HepG2 (cell line): Measurements from ENCODE around the gene TXNRD2. TPM values are rescaled to one million over a fixed set of nuclear protein-coding genes. Genes with fewer than 3 reads are reported as not detected.

Experiments used
- ATAC-seq: fragments of 200-7000 bp; cut with Tn5 transposase; 3 replicates; pipeline ENCODE4 v1.9.1; 2020; ENCODE audit warnings: mild to moderate bottlenecking, moderate library complexity
- BruUV-seq: library from RNA; stranded (reverse); fragments of 400-500 nt; replicated peaks from 2 replicates; lab custom pipeline; 2021; lab: Mats Ljungman, UMichigan
- CTCF ChIA-PET: fragments of 300-600 bp; formaldehyde crosslinking; extraction: SDS; loops from one replicate; lab custom pipeline; 2021; ENCODE audit warnings: low total read pairs, inconsistent platforms, low intra/inter-chr PET ratio; lab: Yijun Ruan, JAX
- POLR2A ChIA-PET: fragments of 350-600 bp; sonication (Branson Sonifier 250); formaldehyde crosslinking; loops from one replicate; lab custom pipeline; 2020; ENCODE audit warnings: antibody characterized with exemption, inconsistent platforms; lab: Yijun Ruan, JAX
- DNase-seq: peaks from one replicate; pipeline ENCODE4 v3.0.0-alpha.2; 2015; ENCODE audit warnings: low spot score
- FAIRE-seq: peaks from 3 replicates; lab custom pipeline; 2011; peaks lifted over from hg19 to GRCh38; lab: Jason Lieb, UNC
- H2AFZ ChIP-seq: one replicate; pipeline ENCODE4 v1.6.1; 2011; ENCODE audit warnings: low read length, inconsistent platforms
- H3K27ac ChIP-seq: fragments of 300-600 bp; 3 replicates; pipeline ENCODE4 v1.8.0; 2011; ENCODE audit warnings: mixed run types, mild to moderate bottlenecking, mixed read lengths, low read length, inconsistent platforms; ENCODE audit not compliant: insufficient read depth; ENCODE audit errors: extremely low read length
- H3K27me3 ChIP-seq, 2 experiments: fragments of 200-600 bp in 1 of 2; 2 replicates in 1 of 2; 3 replicates in 1 of 2; pipeline versions ENCODE4 v1.6.0 to v1.8.0; 2011; ENCODE audit warnings: low read length in 2 of 2, mild to moderate bottlenecking in 2 of 2, moderate library complexity in 2 of 2, inconsistent platforms in 1 of 2; ENCODE audit not compliant: insufficient read depth in 2 of 2, control insufficient read depth in 1 of 2
- H3K36me3 ChIP-seq, 2 experiments: fragments of 200-600 bp in 1 of 2; replicated peaks in 1 of 2; 2 replicates in 1 of 2; 3 replicates in 1 of 2; pipeline versions ENCODE4 v1.5.1 to v1.8.0; 2011; ENCODE audit warnings: low read length in 2 of 2, inconsistent platforms in 1 of 2; ENCODE audit not compliant: insufficient read depth in 2 of 2, control insufficient read depth in 1 of 2
- H3K4me1 ChIP-seq: 2 replicates; pipeline ENCODE4 v1.5.1; 2012; ENCODE audit warnings: low read length, inconsistent platforms; ENCODE audit not compliant: insufficient read depth
- H3K4me2 ChIP-seq: 2 replicates; pipeline ENCODE4 v1.6.0; 2011; ENCODE audit warnings: low read depth, low read length, inconsistent platforms
- H3K4me3 ChIP-seq, 3 experiments: fragments of 200-600 bp in 1 of 3; sonication (generic), shearing (Covaris generic) in 1 of 3; replicated peaks in 1 of 3; 2 replicates each; pipeline ENCODE4 v1.5.1; 2011 to 2016; ENCODE audit warnings: low read length in 3 of 3, inconsistent platforms in 2 of 3, low read depth in 2 of 3, mild to moderate bottlenecking in 2 of 3, control low read depth in 1 of 3, mixed read lengths in 1 of 3; ENCODE audit not compliant: insufficient read depth in 1 of 3
- H3K79me2 ChIP-seq: one replicate; pipeline ENCODE4 v1.6.1; 2011; ENCODE audit warnings: low read length, inconsistent platforms; ENCODE audit not compliant: insufficient read depth
- H3K9ac ChIP-seq: 2 replicates; pipeline ENCODE4 v1.6.0; 2011; ENCODE audit warnings: mild to moderate bottlenecking, low read depth, low read length, inconsistent platforms; ENCODE audit not compliant: insufficient read depth
- H3K9me3 ChIP-seq: 2 replicates; pipeline ENCODE4 v1.5.1; 2012; ENCODE audit warnings: mild to moderate bottlenecking, low read length
- H4K20me1 ChIP-seq: 2 replicates; pipeline ENCODE4 v1.6.0; 2011; ENCODE audit warnings: inconsistent platforms, mild to moderate bottlenecking, low read length, moderate library complexity; ENCODE audit not compliant: insufficient read depth
- CBX1 ChIP-seq: IDR thresholded peaks from one replicate; pipeline ENCODE4 v1.6.1; 2016; ENCODE audit warnings: antibody characterized with exemption, low read depth
- MLLT10 ChIP-seq: sonication (generic); formaldehyde crosslinking; IDR thresholded peaks from 2 replicates; pipeline ENCODE4 v1.4.0; 2020; ENCODE audit warnings: missing genetic modification reagents
- NAIF1 ChIP-seq: sonication (generic); formaldehyde crosslinking; IDR thresholded peaks from 2 replicates; pipeline ENCODE4 v1.5.0; 2020; ENCODE audit warnings: mild to moderate bottlenecking, missing genetic modification reagents, borderline replicate concordance
- RFXANK ChIP-seq: IDR thresholded peaks from 2 replicates; pipeline ENCODE4 v1.6.1; 2016
- SMAD9 ChIP-seq: sonication (generic); formaldehyde crosslinking; IDR thresholded peaks from 2 replicates; pipeline ENCODE4 v1.5.1; 2020; ENCODE audit warnings: mild to moderate bottlenecking, missing genetic modification reagents
- SP2 ChIP-seq: sonication (generic); formaldehyde crosslinking; IDR thresholded peaks from 2 replicates; pipeline ENCODE4 v1.5.1; 2020; ENCODE audit warnings: mild to moderate bottlenecking, missing genetic modification reagents
- ZNF619 ChIP-seq: sonication (generic); formaldehyde crosslinking; IDR thresholded peaks from 2 replicates; pipeline ENCODE4 v1.4.0; 2020; ENCODE audit warnings: mild to moderate bottlenecking, missing genetic modification reagents
- in situ Hi-C: cut with HindIII; loops from 2 replicates; pipeline ENCODE4 v1.10.0; 2017; ENCODE audit warnings: low pct_unique_long_range_greater_than_20kb; ENCODE audit not compliant: extremely low pct_ligation_motif_present
- intact Hi-C: fragments of 100-400 bp; cut with micrococcal nuclease; formaldehyde crosslinking; loops from one replicate; pipeline ENCODE4 v1.10.0; 2022; ENCODE audit not compliant: unreplicated experiment
- polyA plus RNA-seq, 8 experiments: library from polyadenylated mRNA; depleted of rRNA in 3 of 8; stranded (reverse) in 7 of 8; unstranded in 1 of 8; fragments of >200 nt; fragmentation: Illumina TruSeq in 4 of 8; extraction: Trizol in 4 of 8; gene quantifications; 2 replicates each; pipeline versions ENCODE4 v1.2.1 to v1.2.3, GENCODE V29; 2011 to 2016; ENCODE audit warnings: low read depth in 4 of 8, missing spikeins in 1 of 8, mixed read lengths in 1 of 8; ENCODE audit not compliant: insufficient read depth in 1 of 8
- total RNA-seq, 5 experiments: library from RNA; depleted of rRNA; stranded (reverse); fragments of >200 nt; fragmentation: Illumina TruSeq; extraction: Trizol; gene quantifications; 2 replicates each; pipeline ENCODE4 v1.2.3, GENCODE V29; 2016; ENCODE audit warnings: low read depth in 1 of 5
- TF ChIP-seq, protein P1 (sequence below): sonication (generic); formaldehyde crosslinking; IDR thresholded peaks from 2 replicates; pipeline ENCODE4 v1.4.0; 2020; ENCODE audit warnings: missing genetic modification reagents, borderline replicate concordance
- TF ChIP-seq, protein P2 (sequence below), 2 experiments: fragments of 450-650 bp in 1 of 2; sonication (generic) in 1 of 2; formaldehyde crosslinking in 1 of 2; IDR thresholded peaks; 2 replicates each; pipeline versions ENCODE4 v1.6.1 to v1.8.0; 2016 to 2022; ENCODE audit warnings: antibody characterized with exemption in 1 of 2, mild to moderate bottlenecking in 1 of 2, missing genetic modification reagents in 1 of 2
- TF ChIP-seq, protein P3 (sequence below): sonication (generic); IDR thresholded peaks from 2 replicates; pipeline ENCODE4 v1.6.1; 2016; ENCODE audit warnings: low read depth, borderline replicate concordance

Gene TXNRD2
- total and polyA plus RNA-seq, 2 of the 13 experiments (the other 11 are each of a cell fraction or from before 2014, with no cell fraction given), result 17.5 to 18.6 TPM

DNA sequence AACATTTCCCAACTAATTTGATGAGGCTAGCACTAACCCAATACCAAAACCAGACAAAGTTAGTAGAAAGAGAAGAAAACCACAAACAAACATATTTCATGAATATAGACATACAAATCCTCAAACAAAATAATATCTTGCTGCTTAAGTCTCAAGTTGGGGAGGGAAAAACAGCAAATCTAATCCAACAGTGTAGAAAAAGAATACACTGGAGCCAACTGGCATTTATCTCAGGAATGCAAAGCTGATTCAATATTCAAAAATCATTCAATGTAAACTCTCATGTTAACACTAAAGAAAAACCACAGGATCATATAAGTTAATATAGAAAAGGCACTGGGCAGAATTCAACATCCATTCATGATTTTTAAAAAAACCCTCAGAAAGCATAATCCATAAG, 105.1 kb downstream of the TXNRD2 start:
- no peak for TF ChIP-seq MLLT10 (CRISPR knock-in tag)
- no peak for TF ChIP-seq RFXANK (CRISPR knock-in tag)
- TF ChIP-seq, protein P1, sequence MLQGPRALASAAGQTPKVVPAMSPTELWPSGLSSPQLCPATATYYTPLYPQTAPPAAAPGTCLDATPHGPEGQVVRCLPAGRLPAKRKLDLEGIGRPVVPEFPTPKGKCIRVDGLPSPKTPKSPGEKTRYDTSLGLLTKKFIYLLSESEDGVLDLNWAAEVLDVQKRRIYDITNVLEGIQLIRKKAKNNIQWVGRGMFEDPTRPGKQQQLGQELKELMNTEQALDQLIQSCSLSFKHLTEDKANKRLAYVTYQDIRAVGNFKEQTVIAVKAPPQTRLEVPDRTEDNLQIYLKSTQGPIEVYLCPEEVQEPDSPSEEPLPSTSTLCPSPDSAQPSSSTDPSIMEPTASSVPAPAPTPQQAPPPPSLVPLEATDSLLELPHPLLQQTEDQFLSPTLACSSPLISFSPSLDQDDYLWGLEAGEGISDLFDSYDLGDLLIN (CRISPR knock-in tag), result no peak
- TF ChIP-seq, protein P2, sequence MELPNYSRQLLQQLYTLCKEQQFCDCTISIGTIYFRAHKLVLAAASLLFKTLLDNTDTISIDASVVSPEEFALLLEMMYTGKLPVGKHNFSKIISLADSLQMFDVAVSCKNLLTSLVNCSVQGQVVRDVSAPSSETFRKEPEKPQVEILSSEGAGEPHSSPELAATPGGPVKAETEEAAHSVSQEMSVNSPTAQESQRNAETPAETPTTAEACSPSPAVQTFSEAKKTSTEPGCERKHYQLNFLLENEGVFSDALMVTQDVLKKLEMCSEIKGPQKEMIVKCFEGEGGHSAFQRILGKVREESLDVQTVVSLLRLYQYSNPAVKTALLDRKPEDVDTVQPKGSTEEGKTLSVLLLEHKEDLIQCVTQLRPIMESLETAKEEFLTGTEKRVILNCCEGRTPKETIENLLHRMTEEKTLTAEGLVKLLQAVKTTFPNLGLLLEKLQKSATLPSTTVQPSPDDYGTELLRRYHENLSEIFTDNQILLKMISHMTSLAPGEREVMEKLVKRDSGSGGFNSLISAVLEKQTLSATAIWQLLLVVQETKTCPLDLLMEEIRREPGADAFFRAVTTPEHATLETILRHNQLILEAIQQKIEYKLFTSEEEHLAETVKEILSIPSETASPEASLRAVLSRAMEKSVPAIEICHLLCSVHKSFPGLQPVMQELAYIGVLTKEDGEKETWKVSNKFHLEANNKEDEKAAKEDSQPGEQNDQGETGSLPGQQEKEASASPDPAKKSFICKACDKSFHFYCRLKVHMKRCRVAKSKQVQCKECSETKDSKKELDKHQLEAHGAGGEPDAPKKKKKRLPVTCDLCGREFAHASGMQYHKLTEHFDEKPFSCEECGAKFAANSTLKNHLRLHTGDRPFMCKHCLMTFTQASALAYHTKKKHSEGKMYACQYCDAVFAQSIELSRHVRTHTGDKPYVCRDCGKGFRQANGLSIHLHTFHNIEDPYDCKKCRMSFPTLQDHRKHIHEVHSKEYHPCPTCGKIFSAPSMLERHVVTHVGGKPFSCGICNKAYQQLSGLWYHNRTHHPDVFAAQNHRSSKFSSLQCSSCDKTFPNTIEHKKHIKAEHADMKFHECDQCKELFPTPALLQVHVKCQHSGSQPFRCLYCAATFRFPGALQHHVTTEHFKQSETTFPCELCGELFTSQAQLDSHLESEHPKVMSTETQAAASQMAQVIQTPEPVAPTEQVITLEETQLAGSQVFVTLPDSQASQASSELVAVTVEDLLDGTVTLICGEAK (IDR thresholded peaks at IDR 0.05), result no peak
- TF ChIP-seq, protein P2 (CRISPR knock-in tag; IDR thresholded peaks at IDR 0.05), result no peak
- no peak for TF ChIP-seq NAIF1 (CRISPR knock-in tag)
- TF ChIP-seq, protein P3, sequence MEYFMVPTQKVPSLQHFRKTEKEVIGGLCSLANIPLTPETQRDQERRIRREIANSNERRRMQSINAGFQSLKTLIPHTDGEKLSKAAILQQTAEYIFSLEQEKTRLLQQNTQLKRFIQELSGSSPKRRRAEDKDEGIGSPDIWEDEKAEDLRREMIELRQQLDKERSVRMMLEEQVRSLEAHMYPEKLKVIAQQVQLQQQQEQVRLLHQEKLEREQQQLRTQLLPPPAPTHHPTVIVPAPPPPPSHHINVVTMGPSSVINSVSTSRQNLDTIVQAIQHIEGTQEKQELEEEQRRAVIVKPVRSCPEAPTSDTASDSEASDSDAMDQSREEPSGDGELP, result no peak
- no peak for TF ChIP-seq SP2 (CRISPR knock-in tag)
- TF ChIP-seq SMAD9, result no peak
- TF ChIP-seq CBX1, result no peak
- TF ChIP-seq ZNF619 (CRISPR knock-in tag), result no peak
- no peaks in the 10 kb centered on the region for H3K9me3 ChIP-seq
- H3K4me1 ChIP-seq, result peaks cover 19% of the 10 kb centered on the region
- no peak for DNase-seq
- BruUV-seq, result no TSS peak
- no peak overlapping the region for H3K9ac ChIP-seq
- no peak overlapping the region for H3K4me2 ChIP-seq
- no peak for FAIRE-seq
- CTCF ChIA-PET, result no interaction called here
- no peaks in the 10 kb centered on the region for H3K79me2 ChIP-seq
- no peaks in the 10 kb centered on the region for H4K20me1 ChIP-seq
- H3K36me3 ChIP-seq, result no peaks in the 10 kb centered on the region
- POLR2A ChIA-PET, result no interaction called here
- intact Hi-C loops, result no loop called here
- in situ Hi-C loops, result no loop called here
- H3K27me3 ChIP-seq, result no peaks in the 10 kb centered on the region
- no peak overlapping the region for H3K4me3 ChIP-seq
- no peak overlapping the region for H3K27ac ChIP-seq
- H2AFZ ChIP-seq, result no peak overlapping the region
- no peak for ATAC-seq
